Endothelial cell of umbilical vein (primary cell): Measurements from ENCODE around the gene MRPL54. TPM values are rescaled to one million over a fixed set of nuclear protein-coding genes. Genes with fewer than 3 reads are reported as not detected.

ENCODE experiments used
- BruUV-seq: library from RNA; stranded (reverse); fragments of 400-500 nt; replicated peaks from 2 replicates; lab custom pipeline; 2021; lab: Mats Ljungman, UMichigan
- CTCF ChIA-PET: fragments of 300-600, 350-600 bp; sonication (Branson Sonifier 250); formaldehyde crosslinking; loops from one replicate; lab custom pipeline; 2021; ENCODE audit warnings: antibody characterized with exemption, inconsistent platforms; lab: Charles Lee
- POLR2A ChIA-PET: fragments of 300-600, 350-600 bp; sonication (Branson Sonifier 250); formaldehyde crosslinking; loops from one replicate; lab custom pipeline; 2021; ENCODE audit warnings: antibody characterized with exemption, inconsistent platforms; lab: Charles Lee
- DNase-seq: peaks from one replicate; pipeline ENCODE4 v3.0.0-alpha.2; 2011; ENCODE audit warnings: low read depth, low spot score
- FAIRE-seq: peaks from 2 replicates; lab custom pipeline; 2011; peaks lifted over from hg19 to GRCh38; lab: Jason Lieb, UNC
- H2AFZ ChIP-seq: 2 replicates; pipeline ENCODE4 v1.6.0; 2012; ENCODE audit warnings: low read depth, low read length, control low read depth, inconsistent platforms
- H3K27ac ChIP-seq: 2 replicates; pipeline ENCODE4 v1.5.1; 2011; ENCODE audit warnings: low read depth, mild to moderate bottlenecking, control low read depth, low read length, moderate library complexity; ENCODE audit not compliant: insufficient read depth
- H3K27me3 ChIP-seq, 2 experiments: 2 replicates each; pipeline versions ENCODE4 v1.6.0 to v1.6.1; 2011; ENCODE audit warnings: low read length in 2 of 2, mixed read lengths in 1 of 2; ENCODE audit not compliant: control insufficient read depth in 2 of 2, insufficient read depth in 2 of 2
- H3K36me3 ChIP-seq, 2 experiments: 2 replicates in 1 of 2; 3 replicates in 1 of 2; pipeline ENCODE4 v1.5.1; 2011; ENCODE audit warnings: low read length in 2 of 2, mild to moderate bottlenecking in 1 of 2, moderate library complexity in 1 of 2; ENCODE audit not compliant: control insufficient read depth in 2 of 2, insufficient read depth in 2 of 2; ENCODE audit errors: extremely low read depth in 1 of 2
- H3K4me1 ChIP-seq: 3 replicates; pipeline ENCODE4 v1.5.1; 2011; ENCODE audit warnings: mild to moderate bottlenecking, low read length; ENCODE audit not compliant: control insufficient read depth, insufficient read depth; ENCODE audit errors: extremely low read depth
- H3K4me2 ChIP-seq: 2 replicates; pipeline ENCODE4 v1.6.1; 2011; ENCODE audit warnings: low read length, control low read depth, mixed read lengths; ENCODE audit not compliant: insufficient read depth
- H3K4me3 ChIP-seq, 3 experiments: fragments of 200-600 bp in 1 of 3; sonication (generic), shearing (Covaris generic) in 1 of 3; replicated peaks in 1 of 3; 2 replicates each; pipeline ENCODE4 v1.5.1; 2011 to 2016; ENCODE audit warnings: control low read depth in 3 of 3, low read length in 3 of 3, mild to moderate bottlenecking in 2 of 3, inconsistent platforms in 1 of 3, low read depth in 1 of 3, moderate library complexity in 1 of 3; ENCODE audit not compliant: insufficient read depth in 1 of 3
- H3K79me2 ChIP-seq: 2 replicates; pipeline ENCODE4 v1.6.0; 2012; ENCODE audit warnings: low read length, inconsistent platforms; ENCODE audit not compliant: control insufficient read depth, insufficient read depth
- H3K9ac ChIP-seq: replicated peaks from 2 replicates; pipeline ENCODE3; 2011; ENCODE audit warnings: low read length, control low read depth; ENCODE audit not compliant: insufficient read depth; ENCODE audit errors: extremely low read depth
- H3K9me1 ChIP-seq: replicated peaks from 3 replicates; pipeline ENCODE4 v1.6.0; 2011; ENCODE audit warnings: mild to moderate bottlenecking, low read length; ENCODE audit not compliant: control insufficient read depth, insufficient read depth; ENCODE audit errors: extremely low read depth
- H3K9me3 ChIP-seq: replicated peaks from 2 replicates; pipeline ENCODE4 v1.5.1; 2012; ENCODE audit warnings: low read length, inconsistent platforms; ENCODE audit not compliant: control insufficient read depth, insufficient read depth
- H4K20me1 ChIP-seq: replicated peaks from 2 replicates; pipeline ENCODE3; 2011; ENCODE audit warnings: mild to moderate bottlenecking, low read length; ENCODE audit not compliant: control insufficient read depth, insufficient read depth; ENCODE audit errors: extremely low read depth
- CTCF ChIP-seq, 2 donors: IDR thresholded peaks; 1 replicate in 1 of 2; 2 replicates in 1 of 2; pipeline ENCODE4 v1.5.1; 2011; ENCODE audit warnings: low read length in 2 of 2, mild to moderate bottlenecking in 2 of 2, moderate library complexity in 2 of 2, control low read depth in 1 of 2, inconsistent platforms in 1 of 2, low read depth in 1 of 2; ENCODE audit not compliant: insufficient read depth in 1 of 2; ENCODE audit errors: extremely low read depth in 1 of 2
- EZH2 ChIP-seq: IDR thresholded peaks from 2 replicates; pipeline ENCODE4 v1.6.1; 2012; ENCODE audit warnings: borderline replicate concordance, low read depth, mild to moderate bottlenecking, moderate library complexity, low read length, inconsistent platforms; ENCODE audit not compliant: severe bottlenecking
- FOS ChIP-seq: IDR thresholded peaks from 2 replicates; pipeline ENCODE4 v1.6.1; 2011; ENCODE audit warnings: mild to moderate bottlenecking, low read length, moderate library complexity, borderline replicate concordance; ENCODE audit not compliant: insufficient read depth
- GATA2 ChIP-seq: IDR thresholded peaks from 2 replicates; pipeline ENCODE4 v1.7.0; 2011; ENCODE audit warnings: low read depth, mild to moderate bottlenecking, moderate library complexity, mixed read lengths, low read length; ENCODE audit not compliant: insufficient read length, insufficient read depth
- JUN ChIP-seq: IDR thresholded peaks from 2 replicates; pipeline ENCODE4 v1.6.1; 2011; ENCODE audit warnings: borderline replicate concordance, low read depth; ENCODE audit not compliant: insufficient read length, insufficient read depth
- MAX ChIP-seq: IDR thresholded peaks from 2 replicates; pipeline ENCODE4 v1.6.1; 2011; ENCODE audit not compliant: insufficient read depth, insufficient read length
- MYC ChIP-seq: IDR thresholded peaks from one replicate; pipeline ENCODE4 v1.6.1; 2011; ENCODE audit warnings: mild to moderate bottlenecking, low read depth, low read length
- POLR2A ChIP-seq: IDR thresholded peaks from 2 replicates; pipeline ENCODE4 v1.6.1; 2012; ENCODE audit warnings: low read depth, mild to moderate bottlenecking, control low read depth, low read length
- POLR2AphosphoS5 ChIP-seq: IDR thresholded peaks from 2 replicates; pipeline ENCODE4 v1.6.1; 2012; ENCODE audit warnings: low read depth, mild to moderate bottlenecking, control low read depth, low read length, moderate library complexity; ENCODE audit not compliant: insufficient read depth
- dilution Hi-C: fragments of 300-500 bp; cut with MboI; formaldehyde crosslinking; loops from one replicate; pipeline ENCODE4 v1.15.0; 2019; ENCODE audit warnings: low sequenced_read_pairs; ENCODE audit not compliant: extremely low pct_ligation_motif_present
- intact Hi-C: fragments of 100-400 bp; cut with micrococcal nuclease; formaldehyde crosslinking; loops from one replicate; pipeline ENCODE4 v1.10.0; 2022
- polyA plus RNA-seq, 4 experiments: library from polyadenylated mRNA; depleted of rRNA in 3 of 4; stranded (reverse) in 3 of 4; unstranded in 1 of 4; fragments of >200 nt; gene quantifications; 2 replicates each; pipeline versions ENCODE4 v1.2.1 to v1.2.3, GENCODE V29; 2011 to 2012; ENCODE audit warnings: missing spikeins in 1 of 4
- total RNA-seq: library from RNA; stranded (reverse); gene quantifications from 2 replicates; pipeline ENCODE4 v1.2.3, GENCODE V29; 2021

The MRPL54 gene
- total and polyA plus RNA-seq, 2 donors (not counting 3 experiments of a cell fraction or from before 2014, with no cell fraction given), result 76.3 to 93.1 TPM

GRCh38 chr19:3721887-3722442, 40.5 kb upstream of the MRPL54 start:
- no TSS peak for BruUV-seq
- CTCF ChIA-PET, result interaction anchor here (1.4 kb wide), 1 partner anchor 100 kb away, joined by 5 read pairs; no protein-coding TSS in a partner anchor
- FAIRE-seq, result no peak

GRCh38 chr19:3722443-3723109, 39.9 kb upstream of the MRPL54 start:
- CTCF ChIA-PET, result interaction anchor here (1.4 kb wide), 1 partner anchor 99 kb away, joined by 5 read pairs; no protein-coding TSS in a partner anchor
- Histone ChIP-seq H3K27ac (no peak overlapping the region), H3K4me2 (no peak overlapping the region), H2AFZ (no peak overlapping the region), H3K36me3 (no peaks in the 10 kb centered on the region), H3K4me3 (no peak overlapping the region), H3K79me2 (no peaks in the 10 kb centered on the region), H3K4me1 (no peaks in the 10 kb centered on the region), H3K9me1 (no peaks in the 10 kb centered on the region), H3K9ac (no peak overlapping the region), H3K9me3 (no peaks in the 10 kb centered on the region), H3K27me3 (peaks cover 20 to 27% of the 10 kb centered on the region in 2 experiments), H4K20me1 (no peaks in the 10 kb centered on the region)
- DNase-seq (no peak), FAIRE-seq (no peak)
- TF ChIP-seq CTCF (IDR thresholded peaks at IDR 0.05; ENCODE audit: extremely low read depth in 1 of 2, insufficient read depth in 1 of 2, low read depth in 1 of 2, low read length in 2 of 2), result no peak
- TF ChIP-seq MAX, result no peak
- no peak for TF ChIP-seq FOS
- TF ChIP-seq MYC, result no peak
- no peak for TF ChIP-seq JUN
- TF ChIP-seq POLR2A, result no peak
- TF ChIP-seq POLR2AphosphoS5, result no peak
- no peak for TF ChIP-seq GATA2
- no peak for TF ChIP-seq EZH2
- intact Hi-C loops, result no loop called here
- POLR2A ChIA-PET, result no interaction called here
- BruUV-seq, result no TSS peak
- dilution Hi-C loops, result no loop called here

More at GRCh38 chr19:3721887-3722442, 40.5 kb upstream of the MRPL54 start:
- no peaks in the 10 kb centered on the region for H3K4me1 ChIP-seq
- no peaks in the 10 kb centered on the region for H3K79me2 ChIP-seq
- no peaks in the 10 kb centered on the region for H3K9me3 ChIP-seq
- H2AFZ ChIP-seq, result no peak overlapping the region
- H3K4me3 ChIP-seq, result no peak overlapping the region
- TF ChIP-seq EZH2, result peak; percentile 80
- no peak for TF ChIP-seq MYC
- no peaks in the 10 kb centered on the region for H3K9me1 ChIP-seq
- H3K27me3 ChIP-seq, result peaks cover 20 to 27% of the 10 kb centered on the region in 2 experiments
- H4K20me1 ChIP-seq, result no peaks in the 10 kb centered on the region
- H3K27ac ChIP-seq, result no peak overlapping the region
- DNase-seq, result no peak
- no peaks in the 10 kb centered on the region for H3K36me3 ChIP-seq
- POLR2A ChIA-PET, result no interaction called here
- no peak overlapping the region for H3K4me2 ChIP-seq
- H3K9ac ChIP-seq, result no peak overlapping the region
- dilution Hi-C loops (no loop called here), intact Hi-C loops (no loop called here)
